ENCODE measurements around the gene LMF1.
"Not testable (repeated sequence)": the region's sequence is repeated elsewhere in the genome, so short reads cannot be mapped to it uniquely, and the experiment has no call there.

LMF1 gene

GRCh38 chr16:839643-840408 is 131.0 kb downstream of the LMF1 start:
- no peak overlapping the region for H3K9ac ChIP-seq
- no peak overlapping the region for H2AFZ ChIP-seq (ENCODE audit: low read depth)
- no peaks in the 10 kb centered on the region for H4K20me1 ChIP-seq (ENCODE audit: insufficient read depth)
- H3K27ac ChIP-seq = no peak overlapping the region
- no peaks in the 10 kb centered on the region for H3K79me2 ChIP-seq (ENCODE audit: insufficient read depth, low read depth)
- H3K4me3 ChIP-seq (IDR thresholded peaks at IDR 0.05; ENCODE audit: insufficient read depth, low read depth, low read length) = no peak overlapping the region
- TF ChIP-seq CTCF (conservative IDR thresholded peaks at IDR 0.05; ENCODE audit: low read depth, low read length) = no peak
- no peak overlapping the region for H3K4me2 ChIP-seq
- H3K36me3 ChIP-seq (ENCODE audit: insufficient read depth) = no peaks in the 10 kb centered on the region
- peaks cover 84% of the 10 kb centered on the region for H3K27me3 ChIP-seq (ENCODE audit: insufficient read depth, low read depth)
- no peaks in the 10 kb centered on the region for H3K4me1 ChIP-seq (ENCODE audit: low read depth, poor library complexity, severe bottlenecking)

DNA sequence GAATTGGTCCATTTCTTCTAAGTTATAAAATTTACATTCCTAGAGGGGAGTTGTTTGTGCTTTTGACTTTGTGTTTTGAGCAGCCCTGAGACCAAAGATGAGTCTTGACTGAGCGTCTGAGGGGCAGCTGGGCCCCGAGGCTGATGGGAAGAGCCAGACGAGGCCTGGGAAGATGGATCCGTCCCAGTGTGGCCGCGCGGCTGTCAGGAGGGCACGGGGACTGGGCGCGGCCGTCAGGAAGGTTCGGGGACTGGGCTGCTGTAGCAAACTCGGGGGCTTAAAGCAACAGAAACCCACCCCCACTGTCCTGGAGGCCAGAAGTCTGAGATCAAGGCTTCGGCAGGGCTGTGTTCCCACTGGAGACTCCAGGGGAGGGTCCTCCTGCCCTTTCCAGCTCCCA is 132.0 kb downstream of the LMF1 start:
- Histone ChIP-seq H3K4me1 (ENCODE audit: low read depth, poor library complexity, severe bottlenecking) (no peaks in the 10 kb centered on the region), H3K4me2 (no peak overlapping the region), H3K4me3 (IDR thresholded peaks at IDR 0.05; ENCODE audit: insufficient read depth, low read depth, low read length) (no peak overlapping the region), H2AFZ (ENCODE audit: low read depth) (no peak overlapping the region), H3K9ac (no peak overlapping the region), H4K20me1 (ENCODE audit: insufficient read depth) (no peaks in the 10 kb centered on the region), H3K27ac (no peak overlapping the region), H3K36me3 (ENCODE audit: insufficient read depth) (no peaks in the 10 kb centered on the region), H3K79me2 (ENCODE audit: insufficient read depth, low read depth) (no peaks in the 10 kb centered on the region), H3K27me3 (ENCODE audit: insufficient read depth, low read depth) (peaks cover 86% of the 10 kb centered on the region)
- no peak for TF ChIP-seq CTCF (conservative IDR thresholded peaks at IDR 0.05; ENCODE audit: low read depth, low read length)

DNA sequence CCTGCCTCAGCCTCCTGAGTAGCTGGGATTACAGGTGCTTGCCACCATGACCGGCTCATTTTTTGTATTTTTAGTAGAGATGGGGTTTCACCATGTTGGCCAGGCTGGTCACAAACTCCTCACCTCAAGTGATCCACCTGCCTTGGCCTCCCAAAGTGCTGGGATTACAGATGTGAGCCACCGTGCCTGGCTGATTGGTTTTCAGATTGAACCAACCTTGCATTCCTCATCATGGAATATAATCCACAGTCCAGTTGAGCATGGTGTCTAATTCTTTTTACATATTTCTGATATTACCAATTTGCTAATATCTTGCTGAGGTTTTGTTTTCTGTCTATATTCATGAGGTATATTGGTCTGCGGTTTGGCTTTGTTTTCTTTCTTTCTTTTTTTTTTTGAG is 134.0 kb downstream of the LMF1 start:
- not testable (repeated sequence) for H2AFZ ChIP-seq (ENCODE audit: low read depth); H3K79me2 ChIP-seq (ENCODE audit: insufficient read depth, low read depth); H3K4me3 ChIP-seq (IDR thresholded peaks at IDR 0.05; ENCODE audit: insufficient read depth, low read depth, low read length); H4K20me1 ChIP-seq (ENCODE audit: insufficient read depth); H3K9ac ChIP-seq; H3K4me2 ChIP-seq; H3K36me3 ChIP-seq (ENCODE audit: insufficient read depth); H3K4me1 ChIP-seq (ENCODE audit: low read depth, poor library complexity, severe bottlenecking); H3K27ac ChIP-seq
- H3K27me3 ChIP-seq (ENCODE audit: insufficient read depth, low read depth) = peaks cover 83% of the 10 kb centered on the region

DNA sequence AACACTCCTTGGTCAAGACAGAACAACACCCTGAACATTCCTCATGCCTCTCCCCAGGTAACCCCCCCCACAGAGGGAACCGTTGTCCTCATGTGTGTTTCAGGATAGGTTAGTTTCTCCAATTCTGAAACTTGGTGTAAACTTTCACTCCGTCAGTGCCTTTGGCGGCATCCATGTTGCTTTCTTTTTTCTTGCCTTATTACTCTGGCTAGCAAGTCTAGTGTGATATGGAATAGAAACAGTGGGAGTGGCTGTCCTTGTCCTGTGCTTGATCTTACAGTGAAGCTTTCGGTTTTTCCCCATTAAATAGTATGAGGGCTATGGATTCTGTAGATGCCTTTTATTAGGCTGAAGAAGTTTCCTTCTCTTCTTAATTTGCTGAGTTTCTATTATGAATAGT is 134.6 kb downstream of the LMF1 start:
- H3K27me3 ChIP-seq (ENCODE audit: insufficient read depth, low read depth) = peaks cover 83% of the 10 kb centered on the region
- H3K4me2 ChIP-seq = no peak overlapping the region
- no peaks in the 10 kb centered on the region for H4K20me1 ChIP-seq (ENCODE audit: insufficient read depth)
- H3K27ac ChIP-seq = no peak overlapping the region
- no peaks in the 10 kb centered on the region for H3K4me1 ChIP-seq (ENCODE audit: low read depth, poor library complexity, severe bottlenecking)
- H3K79me2 ChIP-seq (ENCODE audit: insufficient read depth, low read depth) = no peaks in the 10 kb centered on the region
- no peak overlapping the region for H3K9ac ChIP-seq
- H2AFZ ChIP-seq (ENCODE audit: low read depth) = no peak overlapping the region
- no peaks in the 10 kb centered on the region for H3K36me3 ChIP-seq (ENCODE audit: insufficient read depth)
- H3K4me3 ChIP-seq (IDR thresholded peaks at IDR 0.05; ENCODE audit: insufficient read depth, low read depth, low read length) = no peak overlapping the region
- no peak for TF ChIP-seq CTCF (conservative IDR thresholded peaks at IDR 0.05; ENCODE audit: low read depth, low read length)

- TF ChIP-seq CTCF (conservative IDR thresholded peaks at IDR 0.05; ENCODE audit: low read depth, low read length) = no peak
These were observed 135.4 kb downstream of the LMF1 start for GRCh38 chr16:835373-835772.

More at GRCh38 chr16:835373-835772, 135.4 kb downstream of the LMF1 start:
- no peak overlapping the region for H2AFZ ChIP-seq (ENCODE audit: low read depth)
- peaks cover 91% of the 10 kb centered on the region for H3K27me3 ChIP-seq (ENCODE audit: insufficient read depth, low read depth)
- no peak overlapping the region for H3K9ac ChIP-seq
- no peak overlapping the region for H3K4me2 ChIP-seq
- no peaks in the 10 kb centered on the region for H3K4me1 ChIP-seq (ENCODE audit: low read depth, poor library complexity, severe bottlenecking)
- no peaks in the 10 kb centered on the region for H3K36me3 ChIP-seq (ENCODE audit: insufficient read depth)
- H3K4me3 ChIP-seq (IDR thresholded peaks at IDR 0.05; ENCODE audit: insufficient read depth, low read depth, low read length) = no peak overlapping the region
- H3K27ac ChIP-seq = no peak overlapping the region
- no peaks in the 10 kb centered on the region for H3K79me2 ChIP-seq (ENCODE audit: insufficient read depth, low read depth)
- H4K20me1 ChIP-seq (ENCODE audit: insufficient read depth) = no peaks in the 10 kb centered on the region
